ENCODE measurements around the gene APBA1. TPM values are rescaled to one million over a fixed set of nuclear protein-coding genes. Genes with fewer than 3 reads are reported as not detected.

The APBA1 gene
- total RNA-seq, 2 experiments from 2014 or later: 0.79 to 3.6 TPM

GRCh38 chr9:69577123-69577522 is 95.0 kb downstream of the APBA1 start:
- H3K4me3 Mint-ChIP-seq: no peak overlapping the region
- DNase-seq (no peak), ATAC-seq (no peak)
- CTCF ChIA-PET: no interaction called here
- no peaks in the 10 kb centered on the region for H3K4me1 Mint-ChIP-seq
- H3K36me3 Mint-ChIP-seq: no peaks in the 10 kb centered on the region
- no peak overlapping the region for H3K27ac Mint-ChIP-seq
- peaks cover 7% of the 10 kb centered on the region for H3K27me3 Mint-ChIP-seq
- no peaks in the 10 kb centered on the region for H3K9me3 Mint-ChIP-seq (ENCODE audit: low read depth)

- Mint-ChIP-seq H3K4me3 (no peak overlapping the region), H3K9me3 (ENCODE audit: low read depth) (no peaks in the 10 kb centered on the region), H3K27me3 (no peaks in the 10 kb centered on the region), H3K27ac (no peak overlapping the region), H3K36me3 (no peaks in the 10 kb centered on the region), H3K4me1 (no peaks in the 10 kb centered on the region)
- DNase-seq: no peak
- ATAC-seq: no peak
- CTCF ChIA-PET: no interaction called here
Measured at GRCh38 chr9:69574057-69574456, 98.1 kb downstream of the APBA1 start.

GRCh38 chr9:69573651-69574050 is 98.5 kb downstream of the APBA1 start:
- ATAC-seq (no peak), DNase-seq (no peak)
- Mint-ChIP-seq H3K4me3 (no peak overlapping the region), H3K4me1 (no peaks in the 10 kb centered on the region), H3K36me3 (no peaks in the 10 kb centered on the region), H3K27ac (no peak overlapping the region), H3K9me3 (ENCODE audit: low read depth) (no peaks in the 10 kb centered on the region), H3K27me3 (no peaks in the 10 kb centered on the region)
- CTCF ChIA-PET: no interaction called here

- no peak for DNase-seq
- Mint-ChIP-seq H3K36me3 (no peaks in the 10 kb centered on the region), H3K27ac (no peak overlapping the region), H3K27me3 (no peaks in the 10 kb centered on the region), H3K9me3 (ENCODE audit: low read depth) (no peaks in the 10 kb centered on the region), H3K4me1 (no peaks in the 10 kb centered on the region), H3K4me3 (no peak overlapping the region)
- CTCF ChIA-PET: no interaction called here
- ATAC-seq: no peak
Measured at GRCh38 chr9:69572611-69573010, 99.6 kb downstream of the APBA1 start.

- CTCF ChIA-PET: no interaction called here
- no peaks in the 10 kb centered on the region for H3K9me3 Mint-ChIP-seq (ENCODE audit: low read depth)
- no peak for ATAC-seq
Measured at GRCh38 chr9:69571032-69571431, 101.1 kb downstream of the APBA1 start.

GRCh38 chr9:69569738-69570451 is 102.3 kb downstream of the APBA1 start:
- no peak overlapping the region for H3K4me3 Mint-ChIP-seq
- CTCF ChIA-PET: no interaction called here
- H3K4me1 Mint-ChIP-seq: no peaks in the 10 kb centered on the region
- peaks cover 3% of the 10 kb centered on the region for H3K27me3 Mint-ChIP-seq
- no peaks in the 10 kb centered on the region for H3K36me3 Mint-ChIP-seq
- ATAC-seq (no peak), DNase-seq (no peak)
- no peak overlapping the region for H3K27ac Mint-ChIP-seq
- no peaks in the 10 kb centered on the region for H3K9me3 Mint-ChIP-seq (ENCODE audit: low read depth)

More at GRCh38 chr9:69571032-69571431, 101.1 kb downstream of the APBA1 start:
- Mint-ChIP-seq H3K36me3 (no peaks in the 10 kb centered on the region), H3K4me1 (no peaks in the 10 kb centered on the region), H3K27ac (no peak overlapping the region), H3K27me3 (no peaks in the 10 kb centered on the region), H3K4me3 (no peak overlapping the region)
- no peak for DNase-seq

GRCh38 chr9:69564557-69564956 is 107.6 kb downstream of the APBA1 start:
- no peaks in the 10 kb centered on the region for H3K4me1 Mint-ChIP-seq
- H3K27me3 Mint-ChIP-seq: peaks cover 11% of the 10 kb centered on the region
- no peaks in the 10 kb centered on the region for H3K9me3 Mint-ChIP-seq (ENCODE audit: low read depth)
- H3K4me3 Mint-ChIP-seq: no peak overlapping the region
- DNase-seq (no peak), ATAC-seq (no peak)
- CTCF ChIA-PET: no interaction called here
- no peaks in the 10 kb centered on the region for H3K36me3 Mint-ChIP-seq
- no peak overlapping the region for H3K27ac Mint-ChIP-seq

GRCh38 chr9:69559126-69559525 is 113.0 kb downstream of the APBA1 start:
- Mint-ChIP-seq H3K36me3 (no peaks in the 10 kb centered on the region), H3K9me3 (ENCODE audit: low read depth) (no peaks in the 10 kb centered on the region), H3K27me3 (peaks cover 19% of the 10 kb centered on the region), H3K27ac (no peak overlapping the region), H3K4me1 (no peaks in the 10 kb centered on the region), H3K4me3 (no peak overlapping the region)
- no peak for DNase-seq
- ATAC-seq: no peak
- CTCF ChIA-PET: no interaction called here

- CTCF ChIA-PET: no interaction called here
- Mint-ChIP-seq H3K9me3 (ENCODE audit: low read depth) (no peaks in the 10 kb centered on the region), H3K27me3 (peaks cover 27% of the 10 kb centered on the region), H3K4me1 (no peaks in the 10 kb centered on the region), H3K4me3 (no peak overlapping the region), H3K36me3 (no peaks in the 10 kb centered on the region), H3K27ac (no peak overlapping the region)
- no peak for ATAC-seq
- no peak for DNase-seq
Measured at GRCh38 chr9:69556707-69557106, 115.5 kb downstream of the APBA1 start.

- Mint-ChIP-seq H3K4me3 (no peak overlapping the region), H3K4me1 (no peaks in the 10 kb centered on the region), H3K9me3 (ENCODE audit: low read depth) (no peaks in the 10 kb centered on the region), H3K27ac (no peak overlapping the region), H3K36me3 (no peaks in the 10 kb centered on the region), H3K27me3 (peaks cover 26% of the 10 kb centered on the region)
- CTCF ChIA-PET: interaction anchor here (1.1 kb wide), 1 partner anchor 20 kb away, joined by 4 read pairs; no protein-coding TSS in a partner anchor
- DNase-seq (no peak), ATAC-seq (no peak)
Measured at GRCh38 chr9:69555802-69556201, 116.4 kb downstream of the APBA1 start.

GRCh38 chr9:69554945-69555344 is 117.2 kb downstream of the APBA1 start:
- H3K27ac Mint-ChIP-seq: no peak overlapping the region
- no peak for DNase-seq
- no peaks in the 10 kb centered on the region for H3K9me3 Mint-ChIP-seq (ENCODE audit: low read depth)
- H3K36me3 Mint-ChIP-seq: no peaks in the 10 kb centered on the region
- H3K4me1 Mint-ChIP-seq: no peaks in the 10 kb centered on the region
- ATAC-seq: no peak
- H3K27me3 Mint-ChIP-seq: peaks cover 31% of the 10 kb centered on the region
- no peak overlapping the region for H3K4me3 Mint-ChIP-seq
- CTCF ChIA-PET: no interaction called here

GRCh38 chr9:69549310-69550202 is 122.6 kb downstream of the APBA1 start:
- Mint-ChIP-seq H3K27me3 (peaks cover 31% of the 10 kb centered on the region), H3K9me3 (ENCODE audit: low read depth) (no peaks in the 10 kb centered on the region), H3K4me3 (no peak overlapping the region), H3K36me3 (no peaks in the 10 kb centered on the region), H3K4me1 (peaks cover 1% of the 10 kb centered on the region), H3K27ac (no peak overlapping the region)
- DNase-seq: no peak
- ATAC-seq: no peak
- CTCF ChIA-PET: interaction anchor here (2.1 to 3.3 kb wide), 2 partner anchors 127 to 128 kb away, joined by 19 to 21 read pairs; no protein-coding TSS in a partner anchor

- H3K4me1 Mint-ChIP-seq: peaks cover 1% of the 10 kb centered on the region
Measured at GRCh38 chr9:69548681-69549080, 123.5 kb downstream of the APBA1 start.

GRCh38 chr9:69546265-69546664 is 125.9 kb downstream of the APBA1 start:
- H3K36me3 Mint-ChIP-seq: no peaks in the 10 kb centered on the region
- no peak for ATAC-seq
- H3K27ac Mint-ChIP-seq: no peak overlapping the region
- DNase-seq: no peak
- CTCF ChIA-PET: interaction anchor here (3.3 kb wide), 1 partner anchor 124 kb away, joined by 19 read pairs; no protein-coding TSS in a partner anchor
- peaks cover 17% of the 10 kb centered on the region for H3K27me3 Mint-ChIP-seq
- no peaks in the 10 kb centered on the region for H3K9me3 Mint-ChIP-seq (ENCODE audit: low read depth)
- H3K4me3 Mint-ChIP-seq: no peak overlapping the region
- H3K4me1 Mint-ChIP-seq: peaks cover 1% of the 10 kb centered on the region

More at GRCh38 chr9:69548681-69549080, 123.5 kb downstream of the APBA1 start:
- peaks cover 31% of the 10 kb centered on the region for H3K27me3 Mint-ChIP-seq
- H3K4me3 Mint-ChIP-seq: no peak overlapping the region
- no peak overlapping the region for H3K27ac Mint-ChIP-seq
- CTCF ChIA-PET: interaction anchor here (0.8 to 3.3 kb wide), 2 partner anchors 14 to 126 kb away, joined by 3 to 19 read pairs; no protein-coding TSS in a partner anchor
- H3K9me3 Mint-ChIP-seq (ENCODE audit: low read depth): no peaks in the 10 kb centered on the region
- no peaks in the 10 kb centered on the region for H3K36me3 Mint-ChIP-seq
- ATAC-seq: no peak
- no peak for DNase-seq

All from activated CD8-positive, alpha-beta memory T cell treated with anti-CD3 and anti-CD28 coated beads, Interleukin-2, amount 10 ng/mL, durations not matched to agents 7 days and 5 days (primary cell).